Activated effector memory CD4-positive, alpha-beta T cell treated with anti-CD3 and anti-CD28 coated beads, Interleukin-2, amount 50 U/mL, for 16 hours (primary cell): ENCODE results near the gene CD81.

Source experiments
- DNase-seq: peaks from one replicate; pipeline ENCODE4 v3.0.0-alpha.2; 2020

CD81 gene

GRCh38 chr11:2391181-2391975, 14.3 kb downstream of the CD81 start:
- no peak for DNase-seq

DNA sequence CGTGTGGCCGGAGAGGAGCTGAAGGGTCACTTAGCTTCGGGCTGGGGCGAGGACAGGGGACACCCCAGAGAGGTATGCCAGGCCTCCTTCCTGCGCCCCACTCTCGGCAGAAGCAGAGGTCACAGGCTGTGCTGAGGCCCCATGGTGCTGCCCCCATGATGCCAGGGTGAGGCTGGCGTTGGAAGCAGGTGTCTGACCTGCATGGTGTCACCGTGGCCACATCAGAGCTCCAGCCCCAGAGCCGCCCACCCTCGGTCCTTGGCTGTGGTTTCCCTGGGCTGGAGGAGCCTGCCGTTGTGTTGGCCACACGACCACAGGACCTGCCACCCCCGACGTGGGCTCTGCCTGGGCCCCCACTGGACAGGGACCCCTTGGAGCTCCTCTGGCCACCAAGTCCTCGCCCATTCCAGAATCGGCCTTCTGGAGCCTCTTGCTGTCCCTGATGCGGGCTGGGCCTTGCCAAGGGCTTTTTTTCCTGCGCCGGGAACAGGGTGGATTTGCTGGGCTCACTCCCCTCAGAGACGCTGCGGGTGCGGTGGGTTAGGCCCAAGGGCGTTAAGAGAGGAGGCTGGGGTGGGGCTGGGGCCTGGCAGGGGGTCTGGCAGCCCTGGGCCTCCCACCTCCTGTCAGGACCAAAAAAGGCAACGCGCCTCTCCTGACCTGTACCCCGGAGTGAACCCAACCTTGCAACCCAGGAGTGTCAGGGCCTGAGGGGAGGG, 15.3 kb downstream of the CD81 start:
- no peak for DNase-seq

GRCh38 chr11:2393111-2393868, 16.2 kb downstream of the CD81 start:
- no peak for DNase-seq

DNA sequence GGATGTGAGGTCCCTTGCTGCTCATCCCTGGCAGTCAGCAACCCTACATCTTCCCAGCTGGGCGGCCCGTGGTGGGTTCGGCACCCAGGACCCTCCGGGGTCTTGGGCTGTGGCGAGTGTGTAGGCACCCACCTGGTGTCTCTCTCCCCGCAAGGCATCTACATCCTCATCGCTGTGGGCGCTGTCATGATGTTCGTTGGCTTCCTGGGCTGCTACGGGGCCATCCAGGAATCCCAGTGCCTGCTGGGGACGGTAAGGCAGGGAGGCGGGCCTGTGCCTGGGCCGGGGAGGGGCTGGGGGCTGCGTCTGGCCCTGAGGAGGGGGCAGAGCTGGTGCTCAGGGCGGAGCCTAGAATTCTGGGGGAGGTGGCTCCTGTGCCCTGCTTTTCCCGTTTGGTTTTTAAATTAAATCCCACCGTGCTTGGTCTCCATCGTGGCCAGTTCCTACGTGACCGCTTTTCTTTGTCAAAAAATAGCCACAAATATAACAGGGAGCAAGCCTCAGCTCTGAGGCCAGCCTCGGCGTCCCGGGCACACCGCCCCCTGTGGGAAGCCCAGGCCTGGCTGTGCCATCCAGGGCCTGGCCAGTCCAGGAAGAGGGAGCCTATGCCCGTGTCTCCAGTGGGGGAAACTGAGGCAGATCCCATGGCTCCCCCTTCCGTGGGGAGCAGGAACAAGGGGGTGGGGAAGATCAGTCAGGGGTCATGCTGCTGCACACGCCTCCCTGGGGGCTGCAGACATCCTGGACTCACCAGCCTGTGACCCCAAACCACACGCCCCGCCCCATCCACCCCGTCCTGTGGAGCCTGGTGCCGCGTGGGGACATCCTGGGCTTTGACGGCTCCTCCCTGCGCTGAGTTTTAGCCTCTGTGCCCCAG, 17.1 kb downstream of the CD81 start:
- no peak for DNase-seq

GRCh38 chr11:2394818-2395105, 17.7 kb downstream of the CD81 start:
- no peak for DNase-seq

GRCh38 chr11:2395211-2395730, 18.2 kb downstream of the CD81 start:
- no peak for DNase-seq

GRCh38 chr11:2395856-2396255, 18.7 kb downstream of the CD81 start:
- no peak for DNase-seq

DNA sequence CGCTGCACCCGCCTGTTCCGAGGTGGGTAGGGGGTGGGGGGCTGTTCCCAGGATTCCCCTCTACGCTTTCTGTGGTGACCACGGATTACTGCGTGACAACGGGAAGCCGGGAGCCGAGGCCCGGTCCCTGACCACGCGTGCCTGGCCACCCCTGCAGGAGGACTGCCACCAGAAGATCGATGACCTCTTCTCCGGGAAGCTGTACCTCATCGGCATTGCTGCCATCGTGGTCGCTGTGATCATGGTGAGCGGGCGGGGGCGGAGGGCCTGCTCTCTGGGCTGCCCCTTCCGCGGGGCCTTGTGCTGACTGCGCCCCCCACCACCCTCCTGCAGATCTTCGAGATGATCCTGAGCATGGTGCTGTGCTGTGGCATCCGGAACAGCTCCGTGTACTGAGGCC, 19.4 kb downstream of the CD81 start:
- no peak for DNase-seq

- no peak for DNase-seq
Observed at GRCh38 chr11:2397005-2397404, 19.9 kb downstream of the CD81 start.

- DNase-seq = no peak
Observed at GRCh38 chr11:2398664-2399355, 21.7 kb downstream of the CD81 start.

GRCh38 chr11:2399488-2400068, 22.5 kb downstream of the CD81 start:
- DNase-seq = no peak

- peak; percentile 100 for DNase-seq
Observed at GRCh38 chr11:2400069-2400761, 23.1 kb downstream of the CD81 start, which contains the start of gene TSSC4. Gene TSSC4 (plus strand): TSS chr11:2400750. CDS start chr11:2402634, 1,884 bp downstream.

DNA sequence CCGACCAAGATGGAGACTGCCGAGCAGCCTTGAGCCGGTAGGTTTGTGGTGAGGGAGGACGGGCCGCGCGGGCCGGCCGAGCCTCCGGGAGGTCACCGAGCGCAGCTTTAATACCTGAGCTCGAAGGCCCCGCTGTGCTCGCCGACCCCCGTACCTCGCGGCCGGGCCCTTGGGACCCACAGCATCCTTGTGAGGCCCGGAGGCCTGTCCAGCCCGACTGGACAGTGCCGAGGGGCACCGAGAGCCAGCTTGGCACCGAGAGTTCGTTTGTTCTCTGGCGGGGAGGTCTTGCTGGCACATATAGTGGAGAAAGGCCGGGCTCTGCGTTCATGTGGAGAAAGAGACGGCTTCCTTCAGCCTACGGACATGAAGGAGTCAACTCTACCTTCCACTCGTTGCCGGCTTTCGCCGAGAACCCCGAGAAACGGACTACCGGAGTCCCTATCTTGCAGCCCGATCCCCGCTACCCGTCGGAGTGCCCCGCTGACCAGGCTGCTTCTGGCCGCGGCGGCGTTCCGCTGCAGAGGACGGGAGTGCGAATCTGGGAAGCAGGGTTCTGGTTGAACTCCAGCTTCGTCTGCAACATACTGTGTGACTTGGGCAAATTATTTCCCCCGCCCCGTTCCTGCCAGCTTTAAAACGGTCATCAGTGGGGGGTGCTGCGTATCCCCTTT, 23.8 kb downstream of the CD81 start:
- no peak for DNase-seq

- no peak for DNase-seq
Observed at GRCh38 chr11:2401436-2401984, 24.4 kb downstream of the CD81 start.

- no peak for DNase-seq
Observed at GRCh38 chr11:2402106-2402505, 25.0 kb downstream of the CD81 start.

GRCh38 chr11:2402890-2403645, 26.0 kb downstream of the CD81 start:
- DNase-seq = no peak

- DNase-seq = no peak
Observed at GRCh38 chr11:2404735-2405196, 27.7 kb downstream of the CD81 start.

DNA sequence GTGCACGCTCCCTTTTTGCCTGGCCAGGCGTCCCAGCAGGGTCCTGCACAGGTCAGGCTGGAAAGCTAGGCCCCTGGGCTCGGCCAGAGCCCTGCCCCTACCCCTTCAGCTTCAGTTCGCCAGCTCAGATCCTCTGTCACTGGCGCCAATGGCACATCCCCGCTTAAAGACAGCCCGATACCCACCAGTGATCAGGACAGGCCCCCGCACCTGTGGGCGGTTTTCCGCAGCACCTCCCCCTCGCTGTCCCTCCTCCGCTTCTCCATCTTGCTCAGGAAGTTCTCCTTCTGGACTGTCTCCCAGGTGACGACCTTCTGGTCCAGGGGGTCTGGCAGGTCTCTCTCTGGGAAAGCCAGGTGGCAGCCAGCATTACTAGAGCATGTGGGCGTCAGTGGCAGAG, 29.3 kb downstream of the CD81 start:
- DNase-seq = no peak

DNA sequence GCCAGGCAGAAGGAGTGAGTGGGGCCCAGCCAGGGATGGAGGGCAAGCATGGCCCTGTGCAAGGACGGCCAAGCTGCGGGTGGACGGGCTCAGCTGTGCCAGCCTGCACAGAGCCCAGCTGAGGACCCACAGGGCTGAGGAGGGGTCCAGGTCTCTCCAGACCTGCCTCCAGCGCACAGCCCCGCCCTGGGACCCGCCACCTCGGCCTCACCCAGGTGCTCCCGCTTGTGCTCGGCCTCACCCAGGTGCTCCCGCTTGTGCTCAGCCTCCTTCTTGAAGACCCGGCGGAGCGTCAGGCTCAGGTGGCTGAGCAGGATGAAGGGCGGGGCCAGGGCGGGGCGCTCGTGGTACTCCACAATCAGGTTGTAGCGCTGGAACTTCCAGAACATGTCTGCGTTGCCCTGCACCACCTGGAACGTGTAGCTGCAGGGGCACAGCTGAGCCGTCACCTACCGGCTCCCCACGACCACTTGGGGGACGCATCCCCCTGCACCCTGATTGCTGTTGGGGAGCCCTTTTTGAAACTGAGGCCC, 29.8 kb downstream of the CD81 start:
- no peak for DNase-seq
